Heart left ventricle (tissue), 16 donors: ENCODE measurements around the gene DTD2. TPM values are rescaled to one million over a fixed set of nuclear protein-coding genes. Genes with fewer than 3 reads are reported as not detected.

Experiments
- ATAC-seq, 4 donors: fragments of 200-7000 bp; cut with Tn5 transposase; one replicate each; pipeline ENCODE4 v1.9.1; 2020 to 2022; ENCODE audit warnings: moderate library complexity in 4 of 4, mild to moderate bottlenecking in 3 of 4, moderate number of reproducible peaks in 1 of 4
- DNase-seq, 5 donors: peaks; one replicate each; pipeline ENCODE4 v3.0.0-alpha.2; 2020
- H3K27ac ChIP-seq, 12 donors: fragments of 200-600 bp; sonication (generic) in 4 of 12; one replicate each; pipeline versions ENCODE4 v1.5.0 to v1.8.0; 2016 to 2022; ENCODE audit warnings: mild to moderate bottlenecking in 2 of 12
- H3K27me3 ChIP-seq, 9 donors: fragments of 200-600 bp; sonication (generic) in 2 of 9; one replicate each; pipeline versions ENCODE4 v1.5.1 to v1.8.0; 2016 to 2022; ENCODE audit warnings: mild to moderate bottlenecking in 3 of 9
- H3K36me3 ChIP-seq, 9 donors: fragments of 200-600 bp; sonication (generic) in 2 of 9; one replicate each; pipeline versions ENCODE4 v1.5.0 to v1.8.0; 2018 to 2022; ENCODE audit warnings: mild to moderate bottlenecking in 2 of 9
- H3K4me1 ChIP-seq, 12 donors: fragments of 200-600 bp; sonication (generic) in 4 of 12; one replicate each; pipeline versions ENCODE4 v1.5.0 to v1.8.0; 2016 to 2022; ENCODE audit warnings: mild to moderate bottlenecking in 3 of 12
- H3K4me3 ChIP-seq, 12 donors: fragments of 200-600 bp; sonication (generic) in 4 of 12; one replicate each; pipeline versions ENCODE4 v1.5.0 to v1.8.0; 2017 to 2022; ENCODE audit warnings: mild to moderate bottlenecking in 9 of 12, moderate library complexity in 4 of 12
- H3K9me3 ChIP-seq, 12 donors: fragments of 200-600 bp; sonication (generic) in 4 of 12; one replicate each; pipeline versions ENCODE4 v1.5.0 to v1.8.0; 2016 to 2022; ENCODE audit warnings: mild to moderate bottlenecking in 1 of 12
- CTCF ChIP-seq, 12 donors: fragments of 200-600 bp; sonication (generic) in 4 of 12; IDR thresholded peaks; one replicate each; pipeline versions ENCODE4 v1.5.0 to v1.8.0; 2018 to 2022; ENCODE audit warnings: antibody characterized with exemption in 12 of 12, mild to moderate bottlenecking in 5 of 12
- POLR2A ChIP-seq, 2 donors: fragments of 450-650 bp; IDR thresholded peaks; one replicate each; pipeline ENCODE4 v1.6.1; 2017; ENCODE audit warnings: antibody characterized with exemption in 2 of 2, mild to moderate bottlenecking in 2 of 2, moderate library complexity in 2 of 2
- WGBS, 4 donors: extraction: QIAGEN DNeasy Blood & Tissue Kit in 2 of 4; methylation state at CpG; one replicate each; pipeline versions ENCODE4 v1.1.5 to v1.1.7; 2013 to 2018; 5-methylcytosine and 5-hydroxymethylcytosine counted together
- intact Hi-C, 10 donors: fragments of 100-400 bp; cut with DNase I; formaldehyde crosslinking; loops; one replicate each; pipeline versions ENCODE4 v1.11.1 to v1.14.2; 2022
- polyA plus RNA-seq, 2 donors: library from polyadenylated mRNA; stranded (reverse); fragments of 200-250 nt; gene quantifications; one replicate each; pipeline ENCODE4 v1.2.3, GENCODE V29; 2013
- total RNA-seq, 9 donors: library from RNA; depleted of rRNA in 2 of 9; stranded (reverse); fragments of >200 nt in 2 of 9; fragmentation: NEBNext Ultra II Directional in 3 of 9; extraction: Animal tissue kit (Norgen Biotek cat#: 25700) in 3 of 9; gene quantifications; one replicate each; pipeline versions ENCODE4 v1.1.0 to v1.2.4, GENCODE V29; 2016 to 2023
- donor health status: ischemic (EF 13 %, LVEDD 7.1; RV severe dilation, severe dysfunction).
- donor health status: healthy with polysubstance abuse.
- donor health status: DM: no; HTN: yes; CAD: no.
- donor health status: DM: no; HTN: no; CAD: no.
- donor health status: ischemic (EF 25% LVEDD 6.9; RV normal size, moderate dysfunction).
- donor health status: ischemic (EF 25% LVEDD 5.7; RV mildly dilated, moderate dysfunction).
- donor health status: healthy.
- donor health status: DM: yes; HTN: yes; CAD: no.
- donor health status: ischemic (EF 35%, LVEDD 5.7; RV mildly dilated, moderate dysfunction).
- donor health status: nonischemic (EF 11% LVEDD 7.7; RV severe dilation, severe dysfunction).
- donor health status: DM: yes; HTN: yes; CAD: no.
- donor health status: PGD.
- donor health status: ischemic (EF 29% LVEDD 5.4; RV normal size, mild dysfunction).
- donor health status: nonischemic (EF 23%, LVEDD 6.1; RV moderate dilation, normal function).

Gene DTD2
- total and polyA plus RNA-seq, 11 donors = 4.0 to 12.2 (median 8.2) TPM

- WGBS, 4 donors = 77 to 87% (median 85%) methylated on average over 7 to 8 of the region's 8 CpGs
- no peak overlapping the region for H3K27ac ChIP-seq
- H3K36me3 ChIP-seq = no peaks in the 10 kb centered on the region
- peaks cover 0 to 17% (median 0%) of the 10 kb centered on the region in 12 donors for H3K9me3 ChIP-seq
- peaks cover 0 to 12% (median 0%) of the 10 kb centered on the region in 12 donors for H3K4me1 ChIP-seq
- ATAC-seq (no peak), DNase-seq (no peak)
- no peaks in the 10 kb centered on the region for H3K27me3 ChIP-seq
- intact Hi-C loops = no loop called here
- H3K4me3 ChIP-seq = no peak overlapping the region
- TF ChIP-seq POLR2A (IDR thresholded peaks at IDR 0.05) = no peak
- no peak for TF ChIP-seq CTCF (IDR thresholded peaks at IDR 0.05)
These were observed 35.6 kb upstream of the DTD2 start for GRCh38 chr14:31492759-31493498.

GRCh38 chr14:31489691-31490090 is 32.4 kb upstream of the DTD2 start:
- no peak overlapping the region for H3K4me3 ChIP-seq
- no peaks in the 10 kb centered on the region for H3K27me3 ChIP-seq
- intact Hi-C loops = no loop called here
- H3K27ac ChIP-seq = no peak overlapping the region
- H3K36me3 ChIP-seq = no peaks in the 10 kb centered on the region
- H3K4me1 ChIP-seq = peaks cover 0 to 17% (median 0%) of the 10 kb centered on the region in 12 donors
- no peaks in the 10 kb centered on the region for H3K9me3 ChIP-seq
- ATAC-seq = no peak
- no peak for DNase-seq
- TF ChIP-seq CTCF (IDR thresholded peaks at IDR 0.05) = no peak
- TF ChIP-seq POLR2A (IDR thresholded peaks at IDR 0.05) = no peak

GRCh38 chr14:31487886-31488285 is 30.6 kb upstream of the DTD2 start, which contains the start of gene GPR33:
Gene GPR33, minus strand, starts transcription at chr14:31488039. Its CDS starts 4,074 bp downstream, at chr14:31483965.
- intact Hi-C loops = no loop called here
- Histone ChIP-seq H3K9me3 (no peaks in the 10 kb centered on the region), H3K27me3 (no peaks in the 10 kb centered on the region), H3K4me1 (peaks cover 0 to 17% (median 0%) of the 10 kb centered on the region in 12 donors), H3K4me3 (no peak within 1 kb of the TSS), H3K36me3 (no peaks in the 10 kb centered on the region), H3K27ac (peak within 1 kb of the TSS in 1 of 12 donors; percentile 59)
- DNase-seq = no peak
- no peak for TF ChIP-seq CTCF (IDR thresholded peaks at IDR 0.05)
- no peak for TF ChIP-seq POLR2A (IDR thresholded peaks at IDR 0.05)
- WGBS, 4 donors = 82 to 98% (median 91%) methylated on average over 1 of the region's 1 CpG
- no peak for ATAC-seq

- no peak overlapping the region for H3K4me3 ChIP-seq
- peaks cover 0 to 17% (median 0%) of the 10 kb centered on the region in 12 donors for H3K4me1 ChIP-seq
- DNase-seq (no peak), ATAC-seq (no peak)
- intact Hi-C loops = no loop called here
- TF ChIP-seq CTCF (IDR thresholded peaks at IDR 0.05) (no peak), POLR2A (IDR thresholded peaks at IDR 0.05) (no peak)
- no peaks in the 10 kb centered on the region for H3K27me3 ChIP-seq
- 85 to 96% (median 92%) methylated on average over 2 of the region's 2 CpGs for WGBS, 4 donors
- no peak overlapping the region for H3K27ac ChIP-seq
- no peaks in the 10 kb centered on the region for H3K36me3 ChIP-seq
- no peaks in the 10 kb centered on the region for H3K9me3 ChIP-seq
These were observed 29.5 kb upstream of the DTD2 start for GRCh38 chr14:31486764-31487163.
